Endothelial cell of umbilical vein (primary cell): Measurements from ENCODE around the gene CDC42EP5. TPM values are rescaled to one million over a fixed set of nuclear protein-coding genes. Genes with fewer than 3 reads are reported as not detected.

ENCODE experiments used
- BruUV-seq: library from RNA; stranded (reverse); fragments of 400-500 nt; replicated peaks from 2 replicates; lab custom pipeline; 2021; lab: Mats Ljungman, UMichigan
- CTCF ChIA-PET: fragments of 300-600, 350-600 bp; sonication (Branson Sonifier 250); formaldehyde crosslinking; loops from one replicate; lab custom pipeline; 2021; ENCODE audit warnings: antibody characterized with exemption, inconsistent platforms; lab: Charles Lee
- POLR2A ChIA-PET: fragments of 300-600, 350-600 bp; sonication (Branson Sonifier 250); formaldehyde crosslinking; loops from one replicate; lab custom pipeline; 2021; ENCODE audit warnings: antibody characterized with exemption, inconsistent platforms; lab: Charles Lee
- DNase-seq: peaks from one replicate; pipeline ENCODE4 v3.0.0-alpha.2; 2011; ENCODE audit warnings: low read depth, low spot score
- FAIRE-seq: peaks from 2 replicates; lab custom pipeline; 2011; peaks lifted over from hg19 to GRCh38; lab: Jason Lieb, UNC
- H2AFZ ChIP-seq: 2 replicates; pipeline ENCODE4 v1.6.0; 2012; ENCODE audit warnings: low read depth, low read length, control low read depth, inconsistent platforms
- H3K27ac ChIP-seq: 2 replicates; pipeline ENCODE4 v1.5.1; 2011; ENCODE audit warnings: low read depth, mild to moderate bottlenecking, control low read depth, low read length, moderate library complexity; ENCODE audit not compliant: insufficient read depth
- H3K27me3 ChIP-seq, 2 experiments: 2 replicates each; pipeline versions ENCODE4 v1.6.0 to v1.6.1; 2011; ENCODE audit warnings: low read length in 2 of 2, mixed read lengths in 1 of 2; ENCODE audit not compliant: control insufficient read depth in 2 of 2, insufficient read depth in 2 of 2
- H3K36me3 ChIP-seq, 2 experiments: 2 replicates in 1 of 2; 3 replicates in 1 of 2; pipeline ENCODE4 v1.5.1; 2011; ENCODE audit warnings: low read length in 2 of 2, mild to moderate bottlenecking in 1 of 2, moderate library complexity in 1 of 2; ENCODE audit not compliant: control insufficient read depth in 2 of 2, insufficient read depth in 2 of 2; ENCODE audit errors: extremely low read depth in 1 of 2
- H3K4me1 ChIP-seq: 3 replicates; pipeline ENCODE4 v1.5.1; 2011; ENCODE audit warnings: mild to moderate bottlenecking, low read length; ENCODE audit not compliant: control insufficient read depth, insufficient read depth; ENCODE audit errors: extremely low read depth
- H3K4me2 ChIP-seq: 2 replicates; pipeline ENCODE4 v1.6.1; 2011; ENCODE audit warnings: low read length, control low read depth, mixed read lengths; ENCODE audit not compliant: insufficient read depth
- H3K4me3 ChIP-seq, 3 experiments: fragments of 200-600 bp in 1 of 3; sonication (generic), shearing (Covaris generic) in 1 of 3; replicated peaks in 1 of 3; 2 replicates each; pipeline ENCODE4 v1.5.1; 2011 to 2016; ENCODE audit warnings: control low read depth in 3 of 3, low read length in 3 of 3, mild to moderate bottlenecking in 2 of 3, inconsistent platforms in 1 of 3, low read depth in 1 of 3, moderate library complexity in 1 of 3; ENCODE audit not compliant: insufficient read depth in 1 of 3
- H3K79me2 ChIP-seq: 2 replicates; pipeline ENCODE4 v1.6.0; 2012; ENCODE audit warnings: low read length, inconsistent platforms; ENCODE audit not compliant: control insufficient read depth, insufficient read depth
- H3K9ac ChIP-seq: replicated peaks from 2 replicates; pipeline ENCODE3; 2011; ENCODE audit warnings: low read length, control low read depth; ENCODE audit not compliant: insufficient read depth; ENCODE audit errors: extremely low read depth
- H3K9me1 ChIP-seq: replicated peaks from 3 replicates; pipeline ENCODE4 v1.6.0; 2011; ENCODE audit warnings: mild to moderate bottlenecking, low read length; ENCODE audit not compliant: control insufficient read depth, insufficient read depth; ENCODE audit errors: extremely low read depth
- H3K9me3 ChIP-seq: replicated peaks from 2 replicates; pipeline ENCODE4 v1.5.1; 2012; ENCODE audit warnings: low read length, inconsistent platforms; ENCODE audit not compliant: control insufficient read depth, insufficient read depth
- H4K20me1 ChIP-seq: replicated peaks from 2 replicates; pipeline ENCODE3; 2011; ENCODE audit warnings: mild to moderate bottlenecking, low read length; ENCODE audit not compliant: control insufficient read depth, insufficient read depth; ENCODE audit errors: extremely low read depth
- CTCF ChIP-seq, 2 donors: IDR thresholded peaks; 1 replicate in 1 of 2; 2 replicates in 1 of 2; pipeline ENCODE4 v1.5.1; 2011; ENCODE audit warnings: low read length in 2 of 2, mild to moderate bottlenecking in 2 of 2, moderate library complexity in 2 of 2, control low read depth in 1 of 2, inconsistent platforms in 1 of 2, low read depth in 1 of 2; ENCODE audit not compliant: insufficient read depth in 1 of 2; ENCODE audit errors: extremely low read depth in 1 of 2
- EZH2 ChIP-seq: IDR thresholded peaks from 2 replicates; pipeline ENCODE4 v1.6.1; 2012; ENCODE audit warnings: borderline replicate concordance, low read depth, mild to moderate bottlenecking, moderate library complexity, low read length, inconsistent platforms; ENCODE audit not compliant: severe bottlenecking
- FOS ChIP-seq: IDR thresholded peaks from 2 replicates; pipeline ENCODE4 v1.6.1; 2011; ENCODE audit warnings: mild to moderate bottlenecking, low read length, moderate library complexity, borderline replicate concordance; ENCODE audit not compliant: insufficient read depth
- GATA2 ChIP-seq: IDR thresholded peaks from 2 replicates; pipeline ENCODE4 v1.7.0; 2011; ENCODE audit warnings: low read depth, mild to moderate bottlenecking, moderate library complexity, mixed read lengths, low read length; ENCODE audit not compliant: insufficient read length, insufficient read depth
- JUN ChIP-seq: IDR thresholded peaks from 2 replicates; pipeline ENCODE4 v1.6.1; 2011; ENCODE audit warnings: borderline replicate concordance, low read depth; ENCODE audit not compliant: insufficient read length, insufficient read depth
- MAX ChIP-seq: IDR thresholded peaks from 2 replicates; pipeline ENCODE4 v1.6.1; 2011; ENCODE audit not compliant: insufficient read depth, insufficient read length
- MYC ChIP-seq: IDR thresholded peaks from one replicate; pipeline ENCODE4 v1.6.1; 2011; ENCODE audit warnings: mild to moderate bottlenecking, low read depth, low read length
- POLR2A ChIP-seq: IDR thresholded peaks from 2 replicates; pipeline ENCODE4 v1.6.1; 2012; ENCODE audit warnings: low read depth, mild to moderate bottlenecking, control low read depth, low read length
- POLR2AphosphoS5 ChIP-seq: IDR thresholded peaks from 2 replicates; pipeline ENCODE4 v1.6.1; 2012; ENCODE audit warnings: low read depth, mild to moderate bottlenecking, control low read depth, low read length, moderate library complexity; ENCODE audit not compliant: insufficient read depth
- dilution Hi-C: fragments of 300-500 bp; cut with MboI; formaldehyde crosslinking; loops from one replicate; pipeline ENCODE4 v1.15.0; 2019; ENCODE audit warnings: low sequenced_read_pairs; ENCODE audit not compliant: extremely low pct_ligation_motif_present
- intact Hi-C: fragments of 100-400 bp; cut with micrococcal nuclease; formaldehyde crosslinking; loops from one replicate; pipeline ENCODE4 v1.10.0; 2022
- polyA plus RNA-seq, 4 experiments: library from polyadenylated mRNA; depleted of rRNA in 3 of 4; stranded (reverse) in 3 of 4; unstranded in 1 of 4; fragments of >200 nt; gene quantifications; 2 replicates each; pipeline versions ENCODE4 v1.2.1 to v1.2.3, GENCODE V29; 2011 to 2012; ENCODE audit warnings: missing spikeins in 1 of 4
- total RNA-seq: library from RNA; stranded (reverse); gene quantifications from 2 replicates; pipeline ENCODE4 v1.2.3, GENCODE V29; 2021

CDC42EP5 gene
- total and polyA plus RNA-seq, 2 donors (not counting 3 experiments of a cell fraction or from before 2014, with no cell fraction given) = 37.3 to 85.5 TPM

GRCh38 chr19:54429176-54429495, 44.0 kb downstream of the CDC42EP5 start:
- H3K9ac ChIP-seq = no peak overlapping the region
- no peaks in the 10 kb centered on the region for H3K9me1 ChIP-seq
- no TSS peak for BruUV-seq
- H3K4me3 ChIP-seq = no peak overlapping the region
- CTCF ChIA-PET = interaction anchor here (4.1 kb wide), 1 partner anchor 10 kb away, joined by 21 read pairs; no protein-coding TSS in a partner anchor
- intact Hi-C loops (no loop called here), dilution Hi-C loops (no loop called here)
- H4K20me1 ChIP-seq = no peaks in the 10 kb centered on the region
- H2AFZ ChIP-seq = no peak overlapping the region
- H3K36me3 ChIP-seq = no peaks in the 10 kb centered on the region
- H3K27ac ChIP-seq = no peak overlapping the region
- POLR2A ChIA-PET = no interaction called here
- no peaks in the 10 kb centered on the region for H3K79me2 ChIP-seq
- no peaks in the 10 kb centered on the region for H3K4me1 ChIP-seq
- TF ChIP-seq EZH2 (no peak), POLR2A (no peak), POLR2AphosphoS5 (no peak), GATA2 (no peak), CTCF (IDR thresholded peaks at IDR 0.05; ENCODE audit: extremely low read depth in 1 of 2, insufficient read depth in 1 of 2, low read depth in 1 of 2, low read length in 2 of 2) (no peak), MAX (no peak), MYC (no peak), JUN (no peak), FOS (no peak)
- peaks cover 0 to 2% of the 10 kb centered on the region in 2 experiments for H3K27me3 ChIP-seq
- no peak overlapping the region for H3K4me2 ChIP-seq
- DNase-seq (no peak), FAIRE-seq (no peak)
- no peaks in the 10 kb centered on the region for H3K9me3 ChIP-seq
